CD4-positive, alpha-beta T cell treated with Interleukin-17A for 1 hour (primary cell): Measurements from ENCODE around the gene IFT122.
"Not testable (repeated sequence)": the region's sequence is repeated elsewhere in the genome, so short reads cannot be mapped to it uniquely, and the experiment has no call there.

Experiments
- DNase-seq: peaks from one replicate; pipeline ENCODE4 v3.0.0-alpha.2; 2020

The IFT122 gene

GRCh38 chr3:129498603-129499488 lies 58.8 kb downstream of the IFT122 start:
- DNase-seq = not testable (repeated sequence)

- not testable (repeated sequence) for DNase-seq
Measured at GRCh38 chr3:129499604-129500333, 59.7 kb downstream of the IFT122 start.

GRCh38 chr3:129500334-129500658 lies 60.3 kb downstream of the IFT122 start:
- no peak for DNase-seq

GRCh38 chr3:129501630-129502029 lies 61.6 kb downstream of the IFT122 start:
- DNase-seq = no peak

GRCh38 chr3:129502641-129503408 lies 62.8 kb downstream of the IFT122 start:
- DNase-seq = no peak

GRCh38 chr3:129503471-129504291 lies 63.7 kb downstream of the IFT122 start:
- no peak for DNase-seq

GRCh38 chr3:129504471-129505100 lies 64.6 kb downstream of the IFT122 start:
- no peak for DNase-seq

GRCh38 chr3:129505341-129505740 lies 65.3 kb downstream of the IFT122 start:
- no peak for DNase-seq

GRCh38 chr3:129506231-129506742 lies 66.3 kb downstream of the IFT122 start:
- DNase-seq = no peak

- DNase-seq = no peak
Measured at GRCh38 chr3:129507181-129507831, 67.3 kb downstream of the IFT122 start.

- no peak for DNase-seq
Measured at GRCh38 chr3:129512595-129512994, 72.6 kb downstream of the IFT122 start.

- DNase-seq = no peak
Measured at GRCh38 chr3:129513705-129514104, 73.7 kb downstream of the IFT122 start.

GRCh38 chr3:129514110-129514509 lies 74.1 kb downstream of the IFT122 start:
- no peak for DNase-seq

GRCh38 chr3:129514563-129514962 lies 74.5 kb downstream of the IFT122 start:
- no peak for DNase-seq

- DNase-seq = not testable (repeated sequence)
Measured at GRCh38 chr3:129515108-129515820, 75.2 kb downstream of the IFT122 start.

- not testable (repeated sequence) for DNase-seq
Measured at GRCh38 chr3:129515821-129516432, 75.9 kb downstream of the IFT122 start.

GRCh38 chr3:129517516-129517915 lies 77.5 kb downstream of the IFT122 start:
- DNase-seq = no peak

GRCh38 chr3:129518038-129518561 lies 78.1 kb downstream of the IFT122 start:
- no peak for DNase-seq

GRCh38 chr3:129518581-129518980 lies 78.6 kb downstream of the IFT122 start:
- DNase-seq = no peak

GRCh38 chr3:129519449-129519848 lies 79.4 kb downstream of the IFT122 start:
- no peak for DNase-seq
